ENCODE data around the gene NRSN1. TPM values are rescaled to one million over a fixed set of nuclear protein-coding genes. Genes with fewer than 3 reads are reported as not detected.

Gene NRSN1
- total and polyA plus RNA-seq, 2 of the 13 experiments (the other 11 are each of a cell fraction or from before 2014, with no cell fraction given): not detected

DNA sequence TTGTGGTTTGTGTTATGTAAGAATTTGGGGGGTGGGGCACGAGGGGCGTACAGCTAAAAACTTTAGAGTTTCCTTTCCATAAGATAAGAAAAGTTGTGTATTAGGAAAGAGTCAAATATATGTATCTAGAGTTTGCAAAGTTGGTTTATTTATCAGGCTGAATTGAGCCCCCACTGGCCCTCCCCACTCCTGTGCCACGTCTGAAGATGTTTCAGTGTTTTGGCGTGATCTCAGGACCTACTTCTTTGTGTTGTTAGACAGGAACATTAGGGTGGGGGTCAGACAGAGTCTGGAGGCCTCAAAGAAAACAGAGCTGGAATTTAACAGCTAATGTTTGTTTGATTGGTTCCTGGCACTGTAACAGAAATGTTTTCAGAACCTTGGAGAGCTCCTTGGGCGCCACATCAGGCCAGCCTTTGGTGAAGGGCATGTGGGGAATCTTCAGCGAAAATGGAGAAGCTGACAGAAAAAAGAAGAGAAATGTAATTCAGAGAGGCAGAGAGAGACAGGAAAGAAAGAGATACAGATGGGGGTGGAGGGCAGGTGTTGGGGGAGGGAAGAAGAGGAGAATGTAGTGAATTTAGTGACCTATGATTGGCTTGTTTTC, 674 bp downstream of the NRSN1 start (continued):
- TF ChIP-seq ZNF251 (CRISPR knock-in tag; IDR thresholded peaks at IDR 0.05): no peak
- TF ChIP-seq, protein P1, sequence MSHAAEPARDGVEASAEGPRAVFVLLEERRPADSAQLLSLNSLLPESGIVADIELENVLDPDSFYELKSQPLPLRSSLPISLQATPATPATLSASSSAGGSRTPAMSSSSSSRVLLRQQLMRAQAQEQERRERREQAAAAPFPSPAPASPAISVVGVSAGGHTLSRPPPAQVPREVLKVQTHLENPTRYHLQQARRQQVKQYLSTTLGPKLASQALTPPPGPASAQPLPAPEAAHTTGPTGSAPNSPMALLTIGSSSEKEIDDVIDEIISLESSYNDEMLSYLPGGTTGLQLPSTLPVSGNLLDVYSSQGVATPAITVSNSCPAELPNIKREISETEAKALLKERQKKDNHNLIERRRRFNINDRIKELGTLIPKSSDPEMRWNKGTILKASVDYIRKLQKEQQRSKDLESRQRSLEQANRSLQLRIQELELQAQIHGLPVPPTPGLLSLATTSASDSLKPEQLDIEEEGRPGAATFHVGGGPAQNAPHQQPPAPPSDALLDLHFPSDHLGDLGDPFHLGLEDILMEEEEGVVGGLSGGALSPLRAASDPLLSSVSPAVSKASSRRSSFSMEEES (CRISPR knock-in tag; IDR thresholded peaks at IDR 0.05): peak; percentile 93
- no peak for TF ChIP-seq POLR2A (IDR thresholded peaks at IDR 0.05; ENCODE audit: insufficient read depth in 1 of 2, low read depth in 2 of 2, low read length in 2 of 2)
- TF ChIP-seq ZMYM3 (CRISPR knock-in tag; IDR thresholded peaks at IDR 0.05): 0 out of 2 replicates have a peak, but pooled peaks have one; percentile 19
- TF ChIP-seq ZFX (CRISPR knock-in tag; IDR thresholded peaks at IDR 0.05; ENCODE audit: low read depth): no peak
- TF ChIP-seq, protein P2, sequence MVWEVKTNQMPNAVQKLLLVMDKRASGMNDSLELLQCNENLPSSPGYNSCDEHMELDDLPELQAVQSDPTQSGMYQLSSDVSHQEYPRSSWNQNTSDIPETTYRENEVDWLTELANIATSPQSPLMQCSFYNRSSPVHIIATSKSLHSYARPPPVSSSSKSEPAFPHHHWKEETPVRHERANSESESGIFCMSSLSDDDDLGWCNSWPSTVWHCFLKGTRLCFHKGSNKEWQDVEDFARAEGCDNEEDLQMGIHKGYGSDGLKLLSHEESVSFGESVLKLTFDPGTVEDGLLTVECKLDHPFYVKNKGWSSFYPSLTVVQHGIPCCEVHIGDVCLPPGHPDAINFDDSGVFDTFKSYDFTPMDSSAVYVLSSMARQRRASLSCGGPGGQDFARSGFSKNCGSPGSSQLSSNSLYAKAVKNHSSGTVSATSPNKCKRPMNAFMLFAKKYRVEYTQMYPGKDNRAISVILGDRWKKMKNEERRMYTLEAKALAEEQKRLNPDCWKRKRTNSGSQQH (CRISPR knock-in tag; IDR thresholded peaks at IDR 0.05; ENCODE audit: low read depth): peak; percentile 94; the same call in 1 of the 2 replicates
- no peak for TF ChIP-seq ZNF839 (CRISPR knock-in tag; IDR thresholded peaks at IDR 0.05; ENCODE audit: borderline replicate concordance)
- TF ChIP-seq ISL2 (CRISPR knock-in tag; IDR thresholded peaks at IDR 0.05): peak; percentile 83
- TF ChIP-seq, protein P3, sequence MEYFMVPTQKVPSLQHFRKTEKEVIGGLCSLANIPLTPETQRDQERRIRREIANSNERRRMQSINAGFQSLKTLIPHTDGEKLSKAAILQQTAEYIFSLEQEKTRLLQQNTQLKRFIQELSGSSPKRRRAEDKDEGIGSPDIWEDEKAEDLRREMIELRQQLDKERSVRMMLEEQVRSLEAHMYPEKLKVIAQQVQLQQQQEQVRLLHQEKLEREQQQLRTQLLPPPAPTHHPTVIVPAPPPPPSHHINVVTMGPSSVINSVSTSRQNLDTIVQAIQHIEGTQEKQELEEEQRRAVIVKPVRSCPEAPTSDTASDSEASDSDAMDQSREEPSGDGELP (IDR thresholded peaks at IDR 0.05; ENCODE audit: borderline replicate concordance, low read depth): no peak
- TF ChIP-seq ZNF605 (CRISPR knock-in tag; IDR thresholded peaks at IDR 0.05): peak; percentile 71
- no peak for TF ChIP-seq IKZF4 (CRISPR knock-in tag; IDR thresholded peaks at IDR 0.05; ENCODE audit: borderline replicate concordance, low read depth, not compliant biosample characterization)
- TF ChIP-seq, protein P4, sequence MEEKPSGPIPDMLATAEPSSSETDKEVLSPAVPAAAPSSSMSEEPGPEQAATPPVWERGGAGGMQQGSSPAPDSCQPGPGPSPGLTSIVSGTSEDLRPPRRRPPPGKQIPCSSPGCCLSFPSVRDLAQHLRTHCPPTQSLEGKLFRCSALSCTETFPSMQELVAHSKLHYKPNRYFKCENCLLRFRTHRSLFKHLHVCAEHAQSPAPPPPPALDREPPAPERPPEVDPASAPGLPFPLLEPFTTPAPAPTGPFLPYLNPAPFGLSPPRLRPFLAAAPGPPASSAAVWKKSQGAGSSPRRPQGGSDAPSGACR (CRISPR knock-in tag; IDR thresholded peaks at IDR 0.05): 0 out of 2 replicates have a peak, but pooled peaks have one; percentile 34
- TF ChIP-seq NONO (IDR thresholded peaks at IDR 0.05): no peak
- TF ChIP-seq NONO (CRISPR knock-in tag; conservative IDR thresholded peaks at IDR 0.05): no peak
- TF ChIP-seq NFRKB (IDR thresholded peaks at IDR 0.05): no peak
- no peak; the same call in 1 of the 2 replicates for TF ChIP-seq ZNF550 (CRISPR knock-in tag; IDR thresholded peaks at IDR 0.05; ENCODE audit: borderline replicate concordance)
- TF ChIP-seq DR1 (CRISPR knock-in tag; IDR thresholded peaks at IDR 0.05): no peak
- TF ChIP-seq SMC3 (IDR thresholded peaks at IDR 0.05; ENCODE audit: low read length): peak; percentile 20; the same call in 1 of the 2 replicates
- TF ChIP-seq, protein P5, sequence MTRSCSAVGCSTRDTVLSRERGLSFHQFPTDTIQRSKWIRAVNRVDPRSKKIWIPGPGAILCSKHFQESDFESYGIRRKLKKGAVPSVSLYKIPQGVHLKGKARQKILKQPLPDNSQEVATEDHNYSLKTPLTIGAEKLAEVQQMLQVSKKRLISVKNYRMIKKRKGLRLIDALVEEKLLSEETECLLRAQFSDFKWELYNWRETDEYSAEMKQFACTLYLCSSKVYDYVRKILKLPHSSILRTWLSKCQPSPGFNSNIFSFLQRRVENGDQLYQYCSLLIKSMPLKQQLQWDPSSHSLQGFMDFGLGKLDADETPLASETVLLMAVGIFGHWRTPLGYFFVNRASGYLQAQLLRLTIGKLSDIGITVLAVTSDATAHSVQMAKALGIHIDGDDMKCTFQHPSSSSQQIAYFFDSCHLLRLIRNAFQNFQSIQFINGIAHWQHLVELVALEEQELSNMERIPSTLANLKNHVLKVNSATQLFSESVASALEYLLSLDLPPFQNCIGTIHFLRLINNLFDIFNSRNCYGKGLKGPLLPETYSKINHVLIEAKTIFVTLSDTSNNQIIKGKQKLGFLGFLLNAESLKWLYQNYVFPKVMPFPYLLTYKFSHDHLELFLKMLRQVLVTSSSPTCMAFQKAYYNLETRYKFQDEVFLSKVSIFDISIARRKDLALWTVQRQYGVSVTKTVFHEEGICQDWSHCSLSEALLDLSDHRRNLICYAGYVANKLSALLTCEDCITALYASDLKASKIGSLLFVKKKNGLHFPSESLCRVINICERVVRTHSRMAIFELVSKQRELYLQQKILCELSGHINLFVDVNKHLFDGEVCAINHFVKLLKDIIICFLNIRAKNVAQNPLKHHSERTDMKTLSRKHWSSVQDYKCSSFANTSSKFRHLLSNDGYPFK (CRISPR knock-in tag; IDR thresholded peaks at IDR 0.05; ENCODE audit: borderline replicate concordance): no peak
- peak; percentile 92 for TF ChIP-seq MXD4 (CRISPR knock-in tag; IDR thresholded peaks at IDR 0.05)
